BLaER1 treated with 17β-estradiol and CSF1 and Interleukin-3, amounts not matched to agents 10 nM and 100 nM (cell line): ENCODE measurements around the gene SORT1.

Experiments
- H3K27ac ChIP-seq, 11 experiments: shearing (Covaris generic); formaldehyde crosslinking; 2 replicates each; pipeline ENCODE4 v1.8.1; 2022
- H3K27me3 ChIP-seq, 11 experiments: shearing (Covaris generic); formaldehyde crosslinking; 2 replicates each; pipeline ENCODE4 v1.8.1; 2022
- H3K36me3 ChIP-seq, 11 experiments: shearing (Covaris generic); formaldehyde crosslinking; 2 replicates each; pipeline ENCODE4 v1.8.1; 2022
- H3K4me1 ChIP-seq, 10 experiments: shearing (Covaris generic); formaldehyde crosslinking; 2 replicates each; pipeline ENCODE4 v1.8.1; 2022
- H3K4me2 ChIP-seq, 11 experiments: shearing (Covaris generic); formaldehyde crosslinking; 2 replicates each; pipeline ENCODE4 v1.8.1; 2022
- H3K4me3 ChIP-seq, 10 experiments: shearing (Covaris generic); formaldehyde crosslinking; 2 replicates each; pipeline ENCODE4 v1.8.1; 2022
- H3K9ac ChIP-seq, 11 experiments: shearing (Covaris generic); formaldehyde crosslinking; 2 replicates each; pipeline ENCODE4 v1.8.1; 2022
- H3K9me3 ChIP-seq, 11 experiments: shearing (Covaris generic); formaldehyde crosslinking; replicated peaks in 1 of 11; 2 replicates each; pipeline ENCODE4 v1.8.1; 2022
- H4K20me1 ChIP-seq, 11 experiments: shearing (Covaris generic); formaldehyde crosslinking; 2 replicates each; pipeline ENCODE4 v1.8.1; 2022
- Cebpa-rat ChIP-seq, 11 experiments: shearing (Covaris generic); IDR thresholded peaks; 2 replicates each; pipeline ENCODE4 v1.8.1; 2022

SORT1 gene

GRCh38 chr1:109338091-109338490 is 59.6 kb downstream of the SORT1 start:
- peaks cover 1 to 20% (median 11%) of the 10 kb centered on the region in 11 experiments; a peak in 16 of 22 replicates for H3K9me3 ChIP-seq
- H3K27ac ChIP-seq, result no peak overlapping the region
- H3K4me3 ChIP-seq, result no peak overlapping the region
- no peak overlapping the region for H3K9ac ChIP-seq
- no peaks in the 10 kb centered on the region; a peak in 1 of 22 replicates for H4K20me1 ChIP-seq
- H3K4me1 ChIP-seq, result no peaks in the 10 kb centered on the region
- no peaks in the 10 kb centered on the region for H3K27me3 ChIP-seq
- no peak for TF ChIP-seq Cebpa-rat (IDR thresholded peaks at IDR 0.05)
- no peak overlapping the region for H3K4me2 ChIP-seq
- H3K36me3 ChIP-seq, result peaks cover 27 to 100% (median 79%) of the 10 kb centered on the region in 11 experiments

GRCh38 chr1:109335091-109335490 is 62.6 kb downstream of the SORT1 start:
- Histone ChIP-seq H4K20me1 (no peaks in the 10 kb centered on the region; a peak in 1 of 22 replicates), H3K27ac (no peak overlapping the region), H3K4me1 (no peaks in the 10 kb centered on the region), H3K4me3 (no peak overlapping the region), H3K4me2 (no peak overlapping the region), H3K27me3 (no peaks in the 10 kb centered on the region), H3K36me3 (peaks cover 35 to 99% (median 86%) of the 10 kb centered on the region in 11 experiments), H3K9me3 (peaks cover 29 to 47% (median 40%) of the 10 kb centered on the region in 11 experiments), H3K9ac (no peak overlapping the region)
- no peak for TF ChIP-seq Cebpa-rat (IDR thresholded peaks at IDR 0.05)

- H4K20me1 ChIP-seq, result no peaks in the 10 kb centered on the region; a peak in 1 of 22 replicates
- no peak overlapping the region for H3K9ac ChIP-seq
- no peak overlapping the region for H3K27ac ChIP-seq
- no peak overlapping the region for H3K4me3 ChIP-seq
- H3K27me3 ChIP-seq, result no peaks in the 10 kb centered on the region
- H3K36me3 ChIP-seq, result peaks cover 33 to 97% (median 82%) of the 10 kb centered on the region in 11 experiments
- peaks cover 33 to 54% (median 43%) of the 10 kb centered on the region in 11 experiments for H3K9me3 ChIP-seq
- TF ChIP-seq Cebpa-rat (IDR thresholded peaks at IDR 0.05), result no peak
- H3K4me1 ChIP-seq, result no peaks in the 10 kb centered on the region
- H3K4me2 ChIP-seq, result no peak overlapping the region
Measured at GRCh38 chr1:109331113-109331512, 66.6 kb downstream of the SORT1 start.

GRCh38 chr1:109327285-109327684 is 70.4 kb downstream of the SORT1 start:
- Histone ChIP-seq H3K4me2 (no peak overlapping the region), H3K4me3 (no peak overlapping the region), H3K4me1 (no peaks in the 10 kb centered on the region), H3K27me3 (no peaks in the 10 kb centered on the region), H3K9me3 (peaks cover 18 to 27% (median 25%) of the 10 kb centered on the region in 11 experiments), H3K27ac (no peak overlapping the region), H3K9ac (no peak overlapping the region), H4K20me1 (no peaks in the 10 kb centered on the region), H3K36me3 (peaks cover 18 to 97% (median 75%) of the 10 kb centered on the region in 11 experiments)
- no peak for TF ChIP-seq Cebpa-rat (IDR thresholded peaks at IDR 0.05)

GRCh38 chr1:109322974-109323373 is 74.7 kb downstream of the SORT1 start:
- no peaks in the 10 kb centered on the region for H3K27me3 ChIP-seq
- H3K4me1 ChIP-seq, result no peaks in the 10 kb centered on the region
- peaks cover 20 to 98% (median 78%) of the 10 kb centered on the region in 11 experiments; a peak in 21 of 22 replicates for H3K36me3 ChIP-seq
- no peak for TF ChIP-seq Cebpa-rat (IDR thresholded peaks at IDR 0.05)
- no peaks in the 10 kb centered on the region for H3K9me3 ChIP-seq
- H4K20me1 ChIP-seq, result no peaks in the 10 kb centered on the region
- no peak overlapping the region for H3K4me2 ChIP-seq
- H3K4me3 ChIP-seq, result no peak overlapping the region
- no peak overlapping the region for H3K27ac ChIP-seq
- H3K9ac ChIP-seq, result no peak overlapping the region

GRCh38 chr1:109319114-109319513 is 78.6 kb downstream of the SORT1 start:
- no peaks in the 10 kb centered on the region for H4K20me1 ChIP-seq
- H3K4me1 ChIP-seq, result no peaks in the 10 kb centered on the region
- no peak overlapping the region for H3K9ac ChIP-seq
- no peak for TF ChIP-seq Cebpa-rat (IDR thresholded peaks at IDR 0.05)
- H3K27ac ChIP-seq, result no peak overlapping the region
- H3K4me2 ChIP-seq, result no peak overlapping the region
- no peaks in the 10 kb centered on the region for H3K9me3 ChIP-seq
- H3K4me3 ChIP-seq, result no peak overlapping the region
- peaks cover 13 to 100% (median 89%) of the 10 kb centered on the region in 11 experiments; a peak in 19 of 22 replicates for H3K36me3 ChIP-seq
- H3K27me3 ChIP-seq, result no peaks in the 10 kb centered on the region

GRCh38 chr1:109316506-109316905 is 81.2 kb downstream of the SORT1 start:
- Histone ChIP-seq H3K4me2 (no peak overlapping the region), H3K27ac (no peak overlapping the region), H3K27me3 (no peaks in the 10 kb centered on the region), H3K9ac (no peak overlapping the region), H3K36me3 (peaks cover 4 to 100% (median 78%) of the 10 kb centered on the region in 11 experiments; a peak in 19 of 22 replicates), H3K9me3 (no peaks in the 10 kb centered on the region), H3K4me3 (no peak overlapping the region), H4K20me1 (no peaks in the 10 kb centered on the region), H3K4me1 (peaks cover 0 to 8% (median 0%) of the 10 kb centered on the region in 10 experiments; a peak in 2 of 20 replicates)
- no peak for TF ChIP-seq Cebpa-rat (IDR thresholded peaks at IDR 0.05)

- Histone ChIP-seq H4K20me1 (no peaks in the 10 kb centered on the region), H3K9ac (no peak overlapping the region), H3K27me3 (no peaks in the 10 kb centered on the region), H3K4me1 (peaks cover 0 to 8% (median 0%) of the 10 kb centered on the region in 10 experiments; a peak in 2 of 20 replicates), H3K27ac (no peak overlapping the region), H3K9me3 (no peaks in the 10 kb centered on the region), H3K4me2 (no peak overlapping the region), H3K36me3 (peaks cover 4 to 100% (median 66%) of the 10 kb centered on the region in 11 experiments; a peak in 17 of 22 replicates), H3K4me3 (no peak overlapping the region)
- TF ChIP-seq Cebpa-rat (IDR thresholded peaks at IDR 0.05), result no peak
Measured at GRCh38 chr1:109315288-109315687, 82.4 kb downstream of the SORT1 start.

- Histone ChIP-seq H3K27me3 (no peaks in the 10 kb centered on the region), H3K9me3 (no peaks in the 10 kb centered on the region), H3K4me1 (peaks cover 0 to 8% (median 0%) of the 10 kb centered on the region in 10 experiments; a peak in 4 of 20 replicates), H3K36me3 (peaks cover 4 to 98% (median 61%) of the 10 kb centered on the region in 11 experiments; a peak in 17 of 22 replicates), H3K4me3 (no peak overlapping the region), H3K9ac (no peak overlapping the region), H3K27ac (no peak overlapping the region), H4K20me1 (no peaks in the 10 kb centered on the region), H3K4me2 (no peak overlapping the region)
- TF ChIP-seq Cebpa-rat (IDR thresholded peaks at IDR 0.05), result no peak
Measured at GRCh38 chr1:109314795-109315194, 82.9 kb downstream of the SORT1 start.
